Testis (tissue), 2 donors: Measurements from ENCODE around the gene WHRN.

ENCODE experiments used
- CTCF ChIP-seq, 3 experiments: fragments of 450-650 bp in 2 of 3; fragments of 200-600 bp in 1 of 3; sonication (generic) in 1 of 3; IDR thresholded peaks; one replicate each; pipeline ENCODE4 v1.5.1; 2016 to 2019; ENCODE audit warnings: antibody characterized with exemption in 3 of 3, mild to moderate bottlenecking in 2 of 3, moderate library complexity in 1 of 3
- POLR2A ChIP-seq: fragments of 450-650 bp; IDR thresholded peaks from one replicate; pipeline ENCODE4 v1.6.1; 2017; ENCODE audit warnings: antibody characterized with exemption, mild to moderate bottlenecking, moderate library complexity

DNA sequence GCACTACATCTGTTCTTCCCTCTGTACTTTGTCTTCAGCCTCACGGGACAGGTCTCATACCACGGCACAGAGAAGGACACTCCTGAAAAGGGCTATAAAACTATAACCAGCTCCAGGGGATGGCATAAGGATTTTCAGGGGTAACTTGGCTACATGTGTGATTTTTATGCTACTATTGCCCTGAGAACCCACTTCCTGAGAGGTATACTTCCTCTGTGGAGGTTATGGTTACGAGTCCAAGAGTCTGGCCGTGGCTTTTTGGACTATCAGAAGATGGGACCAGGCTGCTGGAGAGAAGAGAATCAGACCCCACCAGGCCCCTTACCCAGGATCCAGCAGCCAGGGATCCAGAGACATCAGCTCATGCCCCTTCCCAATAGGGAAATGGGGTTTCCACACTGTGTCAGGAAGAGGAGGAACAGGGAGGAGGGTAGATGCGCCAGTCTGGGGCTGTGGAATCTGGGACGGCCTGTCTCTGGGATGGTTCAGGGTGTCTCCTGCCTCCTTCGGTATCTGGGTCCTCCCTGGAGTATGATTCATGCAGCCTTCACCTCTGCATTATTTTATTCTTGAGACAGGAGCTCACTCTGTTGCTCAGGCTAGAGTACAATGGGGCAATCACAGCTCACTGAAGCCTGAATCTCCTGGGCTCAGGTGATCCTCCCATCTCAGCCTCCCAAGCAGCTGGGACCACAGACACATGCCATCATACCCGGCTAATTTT, 29.7 kb downstream of the WHRN start:
- TF ChIP-seq CTCF (IDR thresholded peaks at IDR 0.05), result no peak
- TF ChIP-seq POLR2A, result no peak
